Tibial nerve (tissue), 4 donors: ENCODE measurements around the gene KRTAP1-3. TPM values are rescaled to one million over a fixed set of nuclear protein-coding genes. Genes with fewer than 3 reads are reported as not detected.

Source experiments
- DNase-seq, 2 donors: peaks; one replicate each; pipeline ENCODE4 v3.0.0-alpha.2; 2019; ENCODE audit warnings: low spot score in 2 of 2
- H3K27ac ChIP-seq, 4 donors: fragments of 200-600 bp; sonication (generic) in 3 of 4; one replicate each; pipeline ENCODE4 v1.5.1; 2017 to 2019; ENCODE audit warnings: mild to moderate bottlenecking in 1 of 4
- H3K27me3 ChIP-seq, 2 donors: fragments of 200-600 bp; sonication (generic) in 1 of 2; one replicate each; pipeline versions ENCODE4 v1.5.1 to v1.6.0; 2017 to 2019
- H3K36me3 ChIP-seq, 3 donors: fragments of 200-600 bp; sonication (generic); one replicate each; pipeline ENCODE4 v1.5.1; 2018 to 2019
- H3K4me1 ChIP-seq, 4 donors: fragments of 200-600 bp; sonication (generic) in 3 of 4; one replicate each; pipeline ENCODE4 v1.5.1; 2017 to 2019
- H3K4me3 ChIP-seq, 4 donors: fragments of 200-600 bp; sonication (generic) in 3 of 4; one replicate each; pipeline ENCODE4 v1.5.1; 2017 to 2019; ENCODE audit warnings: mild to moderate bottlenecking in 1 of 4, moderate library complexity in 1 of 4
- H3K9me3 ChIP-seq, 4 donors: fragments of 200-600 bp; sonication (generic) in 3 of 4; one replicate each; pipeline ENCODE4 v1.5.1; 2017 to 2019
- CTCF ChIP-seq, 5 experiments: fragments of 200-600 bp in 3 of 5; fragments of 450-650 bp in 2 of 5; sonication (generic) in 3 of 5; IDR thresholded peaks; one replicate each; pipeline ENCODE4 v1.5.1; 2016 to 2019; ENCODE audit warnings: antibody characterized with exemption in 5 of 5, mild to moderate bottlenecking in 3 of 5, moderate library complexity in 2 of 5
- EP300 ChIP-seq, 2 donors: sonication (generic); formaldehyde crosslinking; IDR thresholded peaks; one replicate each; pipeline ENCODE4 v1.6.1; 2017; ENCODE audit warnings: antibody characterized with exemption in 2 of 2, mild to moderate bottlenecking in 1 of 2
- POLR2A ChIP-seq, 2 donors: fragments of 450-650 bp; IDR thresholded peaks; one replicate each; pipeline ENCODE4 v1.6.1; 2017; ENCODE audit warnings: antibody characterized with exemption in 2 of 2, mild to moderate bottlenecking in 2 of 2, moderate library complexity in 2 of 2
- WGBS, 2 donors: methylation state at CpG; one replicate each; pipeline ENCODE4 v1.1.5; 2018; 5-methylcytosine and 5-hydroxymethylcytosine counted together
- small RNA-seq: library from RNA; depleted of rRNA; stranded (forward); fragments of <200 nt; gene quantifications from one replicate; pipeline ENCODE3, GENCODE V24; 2016
- total RNA-seq, 4 donors: library from RNA; depleted of rRNA; stranded (reverse); fragments of >200 nt; gene quantifications; one replicate each; pipeline ENCODE4 v1.1.0, GENCODE V29; 2016

Gene KRTAP1-3
- total RNA-seq, 4 donors from 2014 or later, result not detected

- no peaks in the 10 kb centered on the region for H3K36me3 ChIP-seq
- 49 to 52% methylated on average over 3 of the region's 3 CpGs for WGBS, 2 donors
- peaks cover 0 to 10% (median 0%) of the 10 kb centered on the region in 4 donors for H3K4me1 ChIP-seq
- no peak for DNase-seq
- no peak within 1 kb of the TSS for H3K27ac ChIP-seq
- TF ChIP-seq CTCF (IDR thresholded peaks at IDR 0.05), result no peak
- TF ChIP-seq POLR2A (IDR thresholded peaks at IDR 0.05), result no peak
- TF ChIP-seq EP300 (IDR thresholded peaks at IDR 0.05), result no peak
- no peaks in the 10 kb centered on the region for H3K27me3 ChIP-seq
- H3K9me3 ChIP-seq, result no peaks in the 10 kb centered on the region
- no peak within 1 kb of the TSS for H3K4me3 ChIP-seq
These were observed 50.4 kb downstream of the KRTAP1-3 start, which contains the start of gene KRT40 for GRCh38 chr17:40984226-40984625. Gene KRT40, minus strand, starts transcription at chr17:40984326. Its CDS starts 53 bp downstream, at chr17:40984273.

Small RNA genes lying within 50 kb of the gene (small RNA-seq; reads per million reads assigned to genes)
- gene KRTAP3-4P, result not detected

Other genes with a start within 250 kb of the KRTAP1-3 start
- not detected for gene KRT28, start 234.9 kb downstream of the KRTAP1-3 start, total RNA-seq
- 10 to 100 TPM in 3 of 4 donors, 1 to 10 TPM in 1; 8.0 to 13.4 (median 11.3) TPM for gene KRT10, start 212.3 kb downstream of the KRTAP1-3 start, total RNA-seq
- gene KRT12, start 167.7 kb downstream of the KRTAP1-3 start, total RNA-seq, result not detected
- gene KRT20, start 149.6 kb downstream of the KRTAP1-3 start, total RNA-seq, result not detected
- gene KRT23, start 97.2 kb downstream of the KRTAP1-3 start, total RNA-seq, result not detected
- gene KRT39, start 67.9 kb downstream of the KRTAP1-3 start, total RNA-seq, result not detected
- not detected for gene KRT40, start 50.5 kb downstream of the KRTAP1-3 start, total RNA-seq
- not detected for gene KRTAP3-3, start 40.7 kb downstream of the KRTAP1-3 start, total RNA-seq
- not detected for gene KRTAP3-2, start 35.0 kb downstream of the KRTAP1-3 start, total RNA-seq
- gene KRTAP3-1, start 25.7 kb downstream of the KRTAP1-3 start, total RNA-seq, result not detected
- gene KRTAP1-5, start 7.7 kb downstream of the KRTAP1-3 start, total RNA-seq, result under 1 TPM in 1 of 4 donors, not detected in 3; 0.60 TPM
- gene KRTAP1-4, start 4.7 kb downstream of the KRTAP1-3 start, total RNA-seq, result not detected
- gene KRTAP1-1, start 6.6 kb upstream of the KRTAP1-3 start, total RNA-seq, result not detected
- gene KRTAP2-1, start 12.4 kb upstream of the KRTAP1-3 start, total RNA-seq, result not detected
- not detected for gene KRTAP2-2, start 20.4 kb upstream of the KRTAP1-3 start, total RNA-seq
- not detected for gene KRTAP2-3, start 25.2 kb upstream of the KRTAP1-3 start, total RNA-seq
- gene KRTAP2-4, start 31.0 kb upstream of the KRTAP1-3 start, total RNA-seq, result not detected
- not detected for gene KRTAP4-7, start 49.3 kb upstream of the KRTAP1-3 start, total RNA-seq
- gene KRTAP4-8, start 63.3 kb upstream of the KRTAP1-3 start, total RNA-seq, result not detected
- gene KRTAP4-16, start 67.3 kb upstream of the KRTAP1-3 start, total RNA-seq, result not detected
- not detected for gene KRTAP4-9, start 70.5 kb upstream of the KRTAP1-3 start, total RNA-seq
- gene KRTAP4-11, start 83.5 kb upstream of the KRTAP1-3 start, total RNA-seq, result not detected
- not detected for gene KRTAP4-12, start 89.3 kb upstream of the KRTAP1-3 start, total RNA-seq
- gene KRTAP4-6, start 105.7 kb upstream of the KRTAP1-3 start, total RNA-seq, result not detected
- gene KRTAP4-5, start 115.0 kb upstream of the KRTAP1-3 start, total RNA-seq, result not detected
- gene KRTAP4-4, start 125.9 kb upstream of the KRTAP1-3 start, total RNA-seq, result not detected
- not detected for gene KRTAP4-3, start 133.3 kb upstream of the KRTAP1-3 start, total RNA-seq
- not detected for gene KRTAP4-2, start 143.3 kb upstream of the KRTAP1-3 start, total RNA-seq
- not detected for gene KRTAP4-1, start 150.0 kb upstream of the KRTAP1-3 start, total RNA-seq
- not detected for gene KRTAP9-1, start 155.0 kb upstream of the KRTAP1-3 start, total RNA-seq
- not detected for gene KRTAP9-2, start 191.8 kb upstream of the KRTAP1-3 start, total RNA-seq
- gene KRTAP9-3, start 197.6 kb upstream of the KRTAP1-3 start, total RNA-seq, result not detected
- not detected for gene KRTAP9-8, start 203.1 kb upstream of the KRTAP1-3 start, total RNA-seq
- not detected for gene KRTAP9-4, start 214.8 kb upstream of the KRTAP1-3 start, total RNA-seq
- not detected for gene KRTAP9-9, start 220.5 kb upstream of the KRTAP1-3 start, total RNA-seq
- gene KRTAP9-6, start 230.5 kb upstream of the KRTAP1-3 start, total RNA-seq, result not detected
- gene KRTAP9-7, start 240.8 kb upstream of the KRTAP1-3 start, total RNA-seq, result not detected